OCI-LY7 (cell line): ENCODE results near the gene GPN1. TPM values are rescaled to one million over a fixed set of nuclear protein-coding genes. Genes with fewer than 3 reads are reported as not detected.

Source experiments
- BruUV-seq: library from RNA; stranded (reverse); fragments of 400-500 nt; replicated peaks from 2 replicates; lab custom pipeline; 2021; lab: Mats Ljungman, UMichigan
- CTCF ChIA-PET: fragments of 300-600 bp; sonication (Branson Sonifier 250); formaldehyde crosslinking; loops from one replicate; lab custom pipeline; 2022; ENCODE audit warnings: antibody characterized with exemption; ENCODE audit not compliant: unreplicated experiment; lab: Charles Lee
- POLR2A ChIA-PET: fragments of 300-600 bp; sonication (Branson Sonifier 250); formaldehyde crosslinking; loops from one replicate; lab custom pipeline; 2022; ENCODE audit warnings: antibody characterized with exemption; lab: Charles Lee
- DNase-seq: peaks from one replicate; pipeline ENCODE4 v3.0.0-alpha.2; 2015; ENCODE audit warnings: low spot score
- H2AFZ ChIP-seq: fragments of 200-600 bp; sonication (generic), shearing (Covaris generic); 2 replicates; pipeline ENCODE4 v1.6.1; 2014; ENCODE audit warnings: mild to moderate bottlenecking, antibody characterized with exemption, low read length, moderate library complexity
- H3K27ac ChIP-seq: fragments of 200-600 bp; sonication (generic); 2 replicates; pipeline ENCODE4 v1.5.1; 2014; ENCODE audit warnings: mixed run types, low read depth, mild to moderate bottlenecking, moderate library complexity, low read length, inconsistent platforms; ENCODE audit not compliant: poor library complexity, severe bottlenecking
- H3K36me3 ChIP-seq: fragments of 200-600 bp; sonication (generic); 2 replicates; pipeline ENCODE4 v1.6.1; 2014; ENCODE audit warnings: mild to moderate bottlenecking, antibody characterized with exemption, low read length, moderate library complexity, mixed read lengths; ENCODE audit not compliant: insufficient read depth
- H3K4me1 ChIP-seq: fragments of 200-600 bp; sonication (generic); 2 replicates; pipeline ENCODE4 v1.5.1; 2014; ENCODE audit warnings: mild to moderate bottlenecking, low read length; ENCODE audit not compliant: insufficient read depth, poor library complexity, severe bottlenecking
- H3K4me2 ChIP-seq: fragments of 200-600 bp; sonication (generic); 2 replicates; pipeline ENCODE4 v1.6.1; 2014; ENCODE audit warnings: mild to moderate bottlenecking, low read length
- H3K4me3 ChIP-seq: fragments of 200-600 bp; sonication (generic); 2 replicates; pipeline ENCODE4 v1.5.1; 2014; ENCODE audit warnings: mild to moderate bottlenecking, low read depth, low read length; ENCODE audit not compliant: poor library complexity, severe bottlenecking
- H3K79me2 ChIP-seq: fragments of 200-600 bp; sonication (generic); 2 replicates; pipeline ENCODE4 v1.6.1; 2016; ENCODE audit warnings: low read depth, mild to moderate bottlenecking, low read length, moderate library complexity, mixed read lengths; ENCODE audit not compliant: insufficient read depth
- H3K9me2 ChIP-seq: fragments of 200-600 bp; sonication (generic); 2 replicates; pipeline ENCODE4 v1.6.1; 2016; ENCODE audit warnings: mild to moderate bottlenecking, low read length, mixed read lengths; ENCODE audit not compliant: insufficient read depth
- H3K9me3 ChIP-seq: fragments of 200-600 bp; sonication (generic); 2 replicates; pipeline ENCODE4 v1.6.1; 2014; ENCODE audit warnings: mild to moderate bottlenecking, mixed run types, low read length, mixed read lengths
- H4K20me1 ChIP-seq: fragments of 200-600 bp; sonication (generic); 2 replicates; pipeline ENCODE4 v1.6.1; 2014; ENCODE audit warnings: mild to moderate bottlenecking, antibody characterized with exemption, low read length, moderate library complexity, mixed read lengths; ENCODE audit not compliant: insufficient read depth
- CTCF ChIP-seq: fragments of 200-600 bp; sonication (generic); conservative IDR thresholded peaks from 2 replicates; pipeline ENCODE4 v1.5.1; 2014; ENCODE audit warnings: mild to moderate bottlenecking, antibody characterized with exemption, low read length, moderate library complexity, mixed read lengths
- EZH2phosphoT487 ChIP-seq: fragments of 200-600 bp; sonication (generic); IDR thresholded peaks from 2 replicates; pipeline ENCODE4 v1.6.1; 2018; ENCODE audit warnings: low read depth, borderline replicate concordance, mild to moderate bottlenecking, mixed run types, antibody characterized with exemption, low read length, moderate library complexity, mixed read lengths
- intact Hi-C: fragments of 100-400 bp; cut with micrococcal nuclease; formaldehyde crosslinking; loops from one replicate; pipeline ENCODE4 v1.10.0; 2022; ENCODE audit not compliant: unreplicated experiment
- total RNA-seq, 2 experiments: library from RNA; depleted of rRNA in 1 of 2; stranded (reverse); fragments of >200 nt in 1 of 2; shearing (Covaris generic) in 1 of 2; gene quantifications; 2 replicates each; pipeline ENCODE4 v1.2.3, GENCODE V29; 2014 to 2022

Gene GPN1
- total RNA-seq, 2 experiments from 2014 or later = 31.1 to 36.6 TPM

- TF ChIP-seq CTCF = no peak
- no peaks in the 10 kb centered on the region for H4K20me1 ChIP-seq
These were observed 32.5 kb downstream of the GPN1 start for GRCh38 chr2:27661371-27661770.

GRCh38 chr2:27663285-27664153 lies 34.7 kb downstream of the GPN1 start, which contains the start of the genes SLC4A1AP and SUPT7L:
TSS of gene SLC4A1AP (plus strand) at chr2:27663889. CDS start at chr2:27663915, 26 bp downstream.
TSS of gene SUPT7L (minus strand) at chr2:27663614. CDS start at chr2:27662192, 1,422 bp downstream.
- POLR2A ChIA-PET = interaction anchor here (0.6 to 1.4 kb wide), 5 partner anchors 10 to 236 kb away, joined by 3 to 4 read pairs (median 3); no protein-coding TSS in a partner anchor
- peak within 1 kb of the TSS; percentile 93 for H3K4me3 ChIP-seq
- H3K9me2 ChIP-seq = no peaks in the 10 kb centered on the region
- no peaks in the 10 kb centered on the region for H3K9me3 ChIP-seq
- H4K20me1 ChIP-seq = no peaks in the 10 kb centered on the region
- TF ChIP-seq CTCF = peak; percentile 2; the same call in 1 of the 2 replicates
- no peak for TF ChIP-seq EZH2phosphoT487
- H2AFZ ChIP-seq = peak within 1 kb of the TSS; percentile 93
- BruUV-seq = no TSS peak
- H3K4me1 ChIP-seq = peaks cover 23% of the 10 kb centered on the region
- peaks cover 47% of the 10 kb centered on the region for H3K36me3 ChIP-seq
- H3K79me2 ChIP-seq = peaks cover 34% of the 10 kb centered on the region
- peak; percentile 92 for DNase-seq
- CTCF ChIA-PET = no interaction called here
- intact Hi-C loops = loop anchor here (10.0 kb wide), 1 partner anchor 259 kb away; the partner anchor contains the start of gene PPM1G
- peak within 1 kb of the TSS; percentile 81 for H3K4me2 ChIP-seq
- H3K27ac ChIP-seq = peak within 1 kb of the TSS; percentile 89

More at GRCh38 chr2:27661371-27661770, 32.5 kb downstream of the GPN1 start:
- DNase-seq = no peak
- ChIA-PET CTCF (no interaction called here), POLR2A (no interaction called here)
- no peak overlapping the region for H2AFZ ChIP-seq
- no peak overlapping the region for H3K4me3 ChIP-seq
- H3K9me3 ChIP-seq = no peaks in the 10 kb centered on the region
- peaks cover 23% of the 10 kb centered on the region for H3K4me1 ChIP-seq
- no TSS peak for BruUV-seq
- H3K27ac ChIP-seq = no peak overlapping the region
- peaks cover 52% of the 10 kb centered on the region for H3K36me3 ChIP-seq
- H3K79me2 ChIP-seq = peaks cover 34% of the 10 kb centered on the region
- no peaks in the 10 kb centered on the region for H3K9me2 ChIP-seq
- intact Hi-C loops = loop anchor here (10.0 kb wide), 1 partner anchor 257 kb away; the partner anchor contains the start of gene PPM1G
- no peak overlapping the region for H3K4me2 ChIP-seq
